Stimulated activated CD4-positive, alpha-beta T cell treated with anti-CD3 and anti-CD28 coated beads, Interleukin-15, amount 100 ng/mL, for 48 hours (primary cell): ENCODE results near the gene MAGI1.

ENCODE experiments used
- DNase-seq, 2 donors: peaks; one replicate each; pipeline ENCODE4 v3.0.0-alpha.2; 2020; ENCODE audit warnings: low read depth in 2 of 2

Gene MAGI1

GRCh38 chr3:65843732-65844131 is 195.0 kb downstream of the MAGI1 start:
- DNase-seq: no peak

- DNase-seq: no peak
Observed at GRCh38 chr3:65837604-65838003, 201.1 kb downstream of the MAGI1 start.

DNA sequence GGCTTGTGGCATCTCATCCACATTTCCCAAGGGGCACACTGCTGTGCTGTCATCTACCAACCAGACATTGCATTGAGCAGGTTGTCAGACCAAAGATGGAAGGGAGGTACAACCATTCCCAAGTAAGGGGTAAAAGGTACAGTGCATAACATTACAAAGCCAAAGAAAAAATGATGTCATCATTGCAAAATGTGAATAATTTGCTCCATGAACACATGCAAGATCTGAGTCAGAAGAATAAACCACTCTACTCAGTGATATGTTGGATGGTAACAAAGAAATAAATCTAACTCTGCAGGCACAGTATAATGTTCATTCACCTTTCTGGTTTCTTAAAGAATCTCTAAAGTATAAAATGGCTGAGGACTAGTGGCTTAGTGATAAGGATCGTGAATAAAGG is 202.7 kb downstream of the MAGI1 start:
- no peak for DNase-seq

DNA sequence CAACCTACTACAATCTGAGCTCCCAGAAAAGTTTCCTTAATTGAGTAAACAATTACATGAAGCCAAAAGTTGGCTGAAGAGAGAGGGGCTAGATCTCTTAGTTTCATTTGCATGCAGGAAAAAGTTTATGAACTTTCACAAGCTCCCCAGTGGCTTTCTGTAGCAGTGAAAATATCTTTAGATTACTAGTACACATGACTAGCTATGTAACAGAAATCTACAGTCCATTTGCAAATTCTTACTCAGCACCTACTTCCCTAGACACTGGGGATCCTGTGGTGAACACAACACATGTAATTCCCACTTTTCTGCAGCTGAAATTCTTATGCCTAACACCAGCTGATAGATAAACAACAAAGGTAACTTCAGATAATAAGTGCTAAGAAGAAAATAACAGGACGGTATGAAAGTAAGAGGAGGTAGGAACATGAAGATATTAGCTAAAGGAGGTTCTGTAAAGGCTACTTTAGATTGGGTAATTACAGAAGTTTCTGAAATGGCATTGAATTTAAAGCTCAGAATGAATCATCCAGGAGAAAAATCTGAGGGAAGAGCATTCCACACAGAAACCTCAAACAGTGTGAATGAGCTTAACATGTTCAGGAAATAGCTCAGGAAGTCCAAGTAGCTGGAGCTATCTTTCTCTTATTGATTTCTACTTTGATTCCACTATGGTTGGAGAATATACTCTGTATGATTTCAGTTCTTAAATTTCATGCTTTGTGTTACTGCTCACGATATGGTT is 204.8 kb downstream of the MAGI1 start:
- no peak for DNase-seq

- no peak for DNase-seq
Observed at GRCh38 chr3:65831733-65832425, 206.8 kb downstream of the MAGI1 start.

GRCh38 chr3:65830948-65831732 is 207.6 kb downstream of the MAGI1 start:
- no peak for DNase-seq

GRCh38 chr3:65829228-65829627 is 209.5 kb downstream of the MAGI1 start:
- no peak for DNase-seq

DNA sequence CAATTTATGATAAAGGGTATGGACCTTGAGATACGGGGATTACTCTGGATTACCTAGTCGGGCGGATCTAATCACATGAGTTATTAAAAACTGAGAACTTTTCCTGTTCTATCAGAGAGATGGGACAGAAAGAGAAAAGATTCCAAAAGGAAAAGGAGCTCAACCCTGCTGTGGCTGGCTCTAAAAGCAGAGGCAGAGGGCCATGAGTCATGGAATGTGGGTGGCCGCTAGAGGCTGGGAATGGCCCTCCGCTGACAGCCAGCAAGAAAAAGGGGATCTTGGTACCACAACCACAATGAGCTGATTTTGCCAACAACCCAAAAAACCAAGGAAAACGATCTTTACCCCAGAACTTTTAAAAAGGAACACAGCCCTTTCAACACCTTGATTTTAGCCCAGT is 210.0 kb downstream of the MAGI1 start:
- DNase-seq: no peak

DNA sequence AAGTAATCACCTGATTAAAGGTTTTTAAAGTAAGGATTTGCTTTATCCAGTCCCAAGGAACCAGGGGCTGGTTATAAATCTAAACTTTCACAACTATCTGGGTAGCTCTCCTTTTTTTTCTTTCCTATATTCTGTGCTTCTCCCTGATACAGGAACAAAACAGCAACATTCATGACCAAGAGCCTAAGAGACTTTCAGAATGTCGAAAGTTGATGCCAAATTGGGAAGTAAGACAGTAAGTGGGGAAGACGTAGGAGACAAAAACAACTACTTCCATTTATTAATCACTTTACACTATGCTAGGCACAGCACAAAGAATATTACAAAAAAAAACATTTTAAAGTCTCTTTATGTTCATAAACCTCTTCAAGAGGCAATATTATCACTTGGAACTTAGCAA is 211.6 kb downstream of the MAGI1 start:
- no peak for DNase-seq

GRCh38 chr3:65824166-65824565 is 214.6 kb downstream of the MAGI1 start:
- no peak for DNase-seq

DNA sequence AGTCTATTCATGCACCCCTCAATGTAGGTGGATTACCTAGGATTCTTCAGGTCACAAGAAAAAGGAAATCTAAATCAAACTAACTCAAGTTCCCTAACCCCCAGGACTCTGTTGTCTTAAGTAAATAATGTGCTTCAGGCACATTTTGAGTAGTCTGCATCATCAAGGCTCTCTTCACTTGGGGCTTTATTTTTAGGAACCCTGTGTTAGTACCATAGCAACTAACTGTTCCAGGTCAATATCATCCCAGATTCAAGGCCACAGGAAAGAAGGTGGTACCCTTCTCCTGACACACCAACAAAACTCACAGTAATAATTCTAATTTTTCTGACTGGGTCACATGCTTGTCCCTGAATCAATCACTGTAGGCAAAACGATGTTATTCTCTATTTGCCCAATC is 218.1 kb downstream of the MAGI1 start:
- no peak for DNase-seq

- no peak for DNase-seq
Observed at GRCh38 chr3:65819896-65820295, 218.8 kb downstream of the MAGI1 start.

DNA sequence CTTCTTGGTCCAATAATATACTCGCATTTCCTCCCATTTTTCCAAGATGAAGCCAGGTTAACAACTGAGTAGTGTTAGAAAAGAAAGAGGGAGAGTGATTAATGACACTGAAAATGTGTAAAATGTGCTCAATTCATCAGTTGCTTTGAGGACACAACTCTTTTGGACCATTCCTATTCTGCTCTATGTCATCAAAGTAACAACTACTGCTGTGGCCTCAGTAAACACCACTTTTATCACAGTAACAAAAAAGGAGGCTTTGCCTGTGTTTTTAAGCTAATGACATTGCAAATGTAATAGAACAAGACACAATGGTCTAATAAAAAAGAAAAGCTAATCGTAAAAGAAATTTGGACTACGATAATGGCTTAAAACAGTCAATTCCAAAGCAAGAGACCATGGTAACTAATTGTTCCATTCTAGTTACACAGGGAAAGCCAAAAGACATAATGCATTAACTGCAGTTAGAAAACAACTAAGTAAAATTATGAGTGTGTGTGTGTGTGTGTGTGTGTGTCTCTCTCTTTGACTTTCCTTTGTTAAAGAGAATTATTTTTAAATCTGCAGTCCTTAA is 221.1 kb downstream of the MAGI1 start:
- no peak for DNase-seq

GRCh38 chr3:65816208-65816607 is 222.5 kb downstream of the MAGI1 start:
- DNase-seq: no peak

DNA sequence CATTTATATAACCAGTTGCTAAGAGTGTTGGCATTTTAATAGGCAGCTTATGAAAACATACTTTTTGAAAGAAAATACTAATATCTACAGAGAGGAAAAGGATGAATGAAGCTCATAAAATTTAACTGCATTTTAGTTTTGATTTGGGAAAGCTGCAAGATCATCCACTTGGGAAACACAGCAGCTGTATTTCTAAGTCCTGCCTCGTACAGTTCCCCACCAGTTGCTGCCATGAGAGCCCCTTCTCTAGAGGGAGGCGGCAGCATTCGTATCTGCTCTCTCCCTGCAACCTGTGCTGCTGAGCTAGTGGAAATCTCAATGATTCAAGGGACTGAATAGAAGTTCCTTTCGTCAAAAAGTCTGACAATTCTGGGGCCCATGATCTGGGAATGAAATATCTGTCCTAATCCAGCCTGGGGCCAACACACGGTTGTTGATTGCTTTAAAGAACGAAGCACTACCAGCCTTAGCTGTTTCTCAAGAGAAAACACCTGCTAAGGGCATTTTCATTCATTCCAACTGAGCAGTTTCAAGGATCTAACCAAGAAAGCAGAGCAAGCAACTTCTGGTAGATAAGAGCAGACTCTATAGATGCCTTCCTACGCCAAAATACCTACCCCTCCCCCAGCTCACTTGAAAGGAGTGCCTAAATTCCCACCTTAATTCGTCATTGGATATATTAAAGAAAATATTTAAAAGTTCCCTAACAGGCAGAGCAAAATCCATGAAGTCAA is 223.7 kb downstream of the MAGI1 start:
- DNase-seq: no peak

GRCh38 chr3:65811892-65812291 is 226.8 kb downstream of the MAGI1 start:
- DNase-seq: no peak

GRCh38 chr3:65811086-65811761 is 227.5 kb downstream of the MAGI1 start:
- DNase-seq: no peak

DNA sequence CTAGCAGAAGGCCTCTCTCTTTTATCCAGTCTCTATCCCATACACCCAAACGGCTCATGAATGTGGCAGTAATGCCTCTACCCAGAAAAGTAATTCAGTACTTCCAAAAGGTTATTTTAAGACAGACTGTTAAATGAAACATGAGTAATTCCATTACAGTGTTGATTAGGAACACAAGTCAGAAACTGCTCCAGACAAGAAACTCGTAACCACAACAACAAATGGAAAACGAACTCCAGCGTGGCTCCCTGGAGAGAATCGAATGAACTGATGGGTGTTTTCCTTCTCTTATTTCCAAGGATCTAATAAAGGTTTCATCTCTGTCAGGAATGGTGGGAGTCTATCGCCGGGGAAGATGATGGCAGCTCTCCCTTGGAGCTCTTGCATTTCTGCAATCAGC is 228.4 kb downstream of the MAGI1 start:
- DNase-seq: no peak

DNA sequence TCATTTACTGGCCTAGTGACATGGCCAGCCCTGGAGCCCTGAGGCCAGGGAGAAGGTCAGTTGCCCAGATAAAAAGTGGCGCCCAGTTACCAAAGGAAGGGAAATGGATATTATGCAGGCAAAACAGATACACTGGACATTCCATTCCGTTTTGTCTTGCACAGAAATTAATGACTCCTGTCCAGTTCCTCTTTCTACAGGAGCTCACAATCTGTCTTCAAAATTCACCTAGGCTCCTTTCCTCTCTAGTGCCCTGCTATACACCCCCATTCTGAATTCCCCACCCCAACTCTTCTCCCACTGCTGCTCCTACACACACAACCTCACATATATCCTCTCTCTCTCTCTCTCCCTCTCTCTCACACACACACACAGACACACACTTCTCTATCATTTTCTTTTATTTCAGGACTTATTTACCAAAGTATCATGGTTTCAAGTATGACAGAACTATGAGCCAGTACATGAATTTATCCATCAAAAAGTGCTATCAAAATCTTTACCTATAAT is 229.0 kb downstream of the MAGI1 start:
- DNase-seq: no peak

DNA sequence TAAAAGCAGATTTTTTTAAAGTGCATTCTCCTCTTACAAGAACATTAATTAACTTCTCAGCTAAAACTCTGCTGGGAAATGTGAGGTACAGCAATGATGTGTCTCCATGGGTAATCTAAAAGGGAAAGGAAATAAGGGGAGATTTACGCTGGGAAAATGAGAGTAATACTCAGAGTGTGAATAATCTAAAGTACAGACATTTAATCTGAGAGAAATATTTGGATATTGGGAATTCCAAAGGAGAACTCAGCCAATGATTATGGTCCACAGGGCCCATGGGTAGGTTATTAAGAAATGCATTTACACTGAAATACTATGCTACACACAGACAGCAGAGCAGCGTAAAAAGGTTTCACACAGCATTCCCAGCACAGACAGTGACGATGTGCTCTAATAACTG is 229.9 kb downstream of the MAGI1 start:
- DNase-seq: no peak

DNA sequence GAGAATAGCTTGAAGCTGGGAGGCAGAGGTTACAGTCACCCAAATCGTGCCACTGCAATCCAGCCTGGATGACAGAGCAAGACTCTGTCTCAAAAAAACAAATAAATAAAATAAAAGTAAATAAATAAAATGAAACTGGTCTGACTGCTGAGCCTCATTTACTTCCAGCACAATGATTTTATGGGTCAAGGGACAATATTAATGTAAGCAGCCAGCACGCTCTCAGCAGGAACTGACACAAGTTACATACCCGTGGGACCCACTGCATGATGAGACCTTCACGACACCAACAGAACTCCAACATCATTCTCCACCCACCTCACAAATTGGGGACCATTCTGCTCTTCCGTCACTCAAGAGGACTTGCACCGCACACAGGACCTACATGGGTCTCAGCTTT is 230.3 kb downstream of the MAGI1 start:
- DNase-seq: no peak
